H9 (cell line): Measurements from ENCODE around the gene CCDC102B. TPM values are rescaled to one million over a fixed set of nuclear protein-coding genes. Genes with fewer than 3 reads are reported as not detected.

Experiments
- DNase-seq: peaks from one replicate; pipeline ENCODE4 v3.0.0-alpha.2; 2017
- H2AFZ ChIP-seq: one replicate; pipeline ENCODE4 v1.6.1; 2013; ENCODE audit warnings: mild to moderate bottlenecking, low read length, control low read depth, moderate library complexity
- H2AK5ac ChIP-seq: 2 replicates; pipeline ENCODE4 v1.6.1; 2013; ENCODE audit warnings: low read length, control low read depth, mixed read lengths; ENCODE audit not compliant: insufficient read length
- H2BK120ac ChIP-seq: one replicate; pipeline ENCODE4 v1.6.1; 2013; ENCODE audit warnings: low read depth, mild to moderate bottlenecking, low read length, control low read depth, inconsistent platforms; ENCODE audit not compliant: poor library complexity, severe bottlenecking
- H2BK12ac ChIP-seq: 2 replicates; pipeline ENCODE4 v1.6.1; 2013; ENCODE audit warnings: low read length, control low read depth, mixed read lengths, low read depth; ENCODE audit not compliant: insufficient read length
- H2BK15ac ChIP-seq: 2 replicates; pipeline ENCODE4 v1.6.1; 2013; ENCODE audit warnings: low read depth, low read length, control low read depth
- H2BK20ac ChIP-seq: one replicate; pipeline ENCODE4 v1.6.1; 2013; ENCODE audit warnings: low read depth, mild to moderate bottlenecking, low read length, control low read depth, inconsistent platforms; ENCODE audit not compliant: poor library complexity, severe bottlenecking
- H2BK5ac ChIP-seq: 2 replicates; pipeline ENCODE4 v1.6.1; 2013; ENCODE audit warnings: low read length, control low read depth, mixed read lengths; ENCODE audit not compliant: insufficient read length
- H3K14ac ChIP-seq: 2 replicates; pipeline ENCODE4 v1.6.1; 2013; ENCODE audit warnings: low read length, control low read depth; ENCODE audit not compliant: insufficient read depth
- H3K18ac ChIP-seq: 2 replicates; pipeline ENCODE4 v1.6.1; 2013; ENCODE audit warnings: low read depth, mild to moderate bottlenecking, mixed read lengths, low read length, control low read depth; ENCODE audit not compliant: insufficient read length
- H3K23ac ChIP-seq: 2 replicates; pipeline ENCODE4 v1.6.1; 2013; ENCODE audit warnings: low read length, control low read depth, mixed read lengths, low read depth; ENCODE audit not compliant: insufficient read length
- H3K23me2 ChIP-seq: 2 replicates; pipeline ENCODE4 v1.6.1; 2013; ENCODE audit warnings: low read depth, mild to moderate bottlenecking, mixed read lengths, low read length, control low read depth; ENCODE audit not compliant: insufficient read length, poor library complexity, severe bottlenecking
- H3K27ac ChIP-seq: 2 replicates; pipeline ENCODE4 v1.5.1; 2013; ENCODE audit warnings: low read length, control low read depth, mixed read lengths, low read depth; ENCODE audit not compliant: insufficient read length
- H3K27me3 ChIP-seq: 2 replicates; pipeline ENCODE4 v1.6.1; 2013; ENCODE audit warnings: low read length, control low read depth, inconsistent platforms; ENCODE audit not compliant: insufficient read depth
- H3K4ac ChIP-seq: 2 replicates; pipeline ENCODE4 v1.6.1; 2013; ENCODE audit warnings: low read depth, mild to moderate bottlenecking, control low read depth, inconsistent platforms, low read length, moderate library complexity
- H3K4me1 ChIP-seq: 2 replicates; pipeline ENCODE4 v1.6.1; 2013; ENCODE audit warnings: low read length, control low read depth, inconsistent platforms; ENCODE audit not compliant: insufficient read depth
- H3K4me2 ChIP-seq: 2 replicates; pipeline ENCODE4 v1.6.1; 2013; ENCODE audit warnings: low read length, control low read depth, mixed read lengths; ENCODE audit not compliant: insufficient read length, insufficient read depth
- H3K56ac ChIP-seq: 2 replicates; pipeline ENCODE4 v1.6.1; 2013; ENCODE audit warnings: low read depth, mild to moderate bottlenecking, mixed read lengths, low read length, control low read depth; ENCODE audit not compliant: insufficient read length
- H3K79me1 ChIP-seq: 2 replicates; pipeline ENCODE4 v1.6.1; 2013; ENCODE audit warnings: low read depth, mild to moderate bottlenecking, moderate library complexity, low read length, control low read depth, inconsistent platforms; ENCODE audit not compliant: insufficient read depth, poor library complexity, severe bottlenecking
- H3K79me2 ChIP-seq: 2 replicates; pipeline ENCODE4 v1.6.1; 2013; ENCODE audit warnings: low read length, control low read depth, inconsistent platforms; ENCODE audit not compliant: insufficient read depth
- H3K9ac ChIP-seq: 2 replicates; pipeline ENCODE4 v1.6.1; 2013; ENCODE audit warnings: low read length, control low read depth, mixed read lengths; ENCODE audit not compliant: insufficient read length; ENCODE audit errors: extremely low read depth
- H3K9me3 ChIP-seq: one replicate; pipeline ENCODE4 v1.6.1; 2013; ENCODE audit warnings: low read depth, low read length, inconsistent platforms; ENCODE audit not compliant: control insufficient read depth
- H3T11ph ChIP-seq: one replicate; pipeline ENCODE4 v1.6.1; 2013; ENCODE audit warnings: mild to moderate bottlenecking, low read length, control low read depth, inconsistent platforms
- H4K20me1 ChIP-seq: one replicate; pipeline ENCODE4 v1.6.1; 2013; ENCODE audit not compliant: control insufficient read depth, insufficient read length, insufficient read depth
- H4K5ac ChIP-seq: 2 replicates; pipeline ENCODE4 v1.6.1; 2013; ENCODE audit warnings: low read depth, mild to moderate bottlenecking, mixed read lengths, low read length, control low read depth; ENCODE audit not compliant: insufficient read length
- H4K8ac ChIP-seq: replicated peaks from 2 replicates; pipeline ENCODE4 v1.6.1; 2013; ENCODE audit warnings: low read length, control low read depth, mixed read lengths, low read depth; ENCODE audit not compliant: insufficient read length
- H4K91ac ChIP-seq: 2 replicates; pipeline ENCODE4 v1.6.1; 2013; ENCODE audit warnings: low read depth, mild to moderate bottlenecking, moderate library complexity, mixed read lengths, low read length, control low read depth; ENCODE audit not compliant: insufficient read length
- H3K27ac Mint-ChIP-seq, 3 experiments: 2 replicates in 2 of 3; 3 replicates in 1 of 3; pipeline ENCODE4 v1.8.0; 2020 to 2021; ENCODE audit warnings: mixed read lengths in 3 of 3, mild to moderate bottlenecking in 1 of 3, moderate library complexity in 1 of 3
- H3K27me3 Mint-ChIP-seq: 2 replicates; pipeline ENCODE4 v1.8.0; 2021; ENCODE audit warnings: low read depth, mild to moderate bottlenecking, moderate library complexity, mixed read lengths
- H3K36me3 Mint-ChIP-seq, 3 experiments: 2 replicates in 2 of 3; 3 replicates in 1 of 3; pipeline ENCODE4 v1.8.0; 2020 to 2021; ENCODE audit warnings: low read depth in 3 of 3, mixed read lengths in 3 of 3; ENCODE audit not compliant: insufficient read depth in 1 of 3
- H3K4me1 Mint-ChIP-seq, 2 experiments: 2 replicates each; pipeline ENCODE4 v1.8.0; 2020; ENCODE audit warnings: mixed read lengths in 2 of 2
- H3K4me3 Mint-ChIP-seq, 2 experiments: 2 replicates in 1 of 2; 3 replicates in 1 of 2; pipeline ENCODE4 v1.8.0; 2020 to 2021; ENCODE audit warnings: mild to moderate bottlenecking in 2 of 2, mixed read lengths in 2 of 2, moderate library complexity in 1 of 2
- H3K9me3 Mint-ChIP-seq, 2 experiments: 2 replicates in 1 of 2; 3 replicates in 1 of 2; pipeline ENCODE4 v1.8.0; 2020; ENCODE audit warnings: mild to moderate bottlenecking in 2 of 2, mixed read lengths in 2 of 2, moderate library complexity in 1 of 2
- total RNA-seq: library from RNA; stranded (reverse); gene quantifications from 2 replicates; pipeline ENCODE4 v1.2.1, GENCODE V29; 2021
- TF ChIP-seq, protein P1 (sequence below): fragments of 200-600 bp; sonication (generic); conservative IDR thresholded peaks from 3 replicates; pipeline ENCODE4 v1.8.0; 2021; ENCODE audit warnings: antibody characterized with exemption, mild to moderate bottlenecking

CCDC102B gene
- total RNA-seq, 1 experiment from 2014 or later = 1.2 TPM

DNA sequence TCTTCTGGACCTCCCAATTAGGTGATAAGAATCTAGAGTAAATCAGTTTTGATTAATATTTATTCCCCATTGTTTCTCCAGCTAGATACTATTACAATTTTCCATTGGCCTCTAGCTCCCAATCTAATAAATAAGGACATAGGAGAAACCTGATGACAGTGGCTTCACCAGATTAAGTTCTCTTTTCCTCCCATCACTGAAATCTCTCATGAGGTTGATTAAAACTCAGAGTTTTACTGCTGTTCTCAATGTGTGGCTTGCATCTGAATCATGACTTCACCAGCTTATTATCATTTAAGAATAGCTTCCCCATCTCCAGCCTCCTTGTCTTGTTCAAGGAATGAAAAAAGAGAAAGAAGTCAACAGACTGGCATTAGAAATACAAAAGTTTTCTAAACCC is 3.9 kb upstream of the CCDC102B start:
- H3K27me3 ChIP-seq = no peaks in the 10 kb centered on the region
- H2AK5ac ChIP-seq = no peak overlapping the region
- Mint-ChIP-seq H3K9me3 (no peaks in the 10 kb centered on the region), H3K36me3 (0 out of 7 replicates have a peak, but pooled peaks cover 0 to 2% (median 0%) of the 10 kb centered on the region in 3 experiments), H3K27ac (peak overlapping the region in 1 of 3 experiments; percentile 65; a peak in 1 of 7 replicates), H3K27me3 (no peaks in the 10 kb centered on the region), H3K4me1 (peaks cover 9 to 11% of the 10 kb centered on the region in 2 experiments), H3K4me3 (no peak overlapping the region)
- no peak overlapping the region for H3K4ac ChIP-seq
- no peak overlapping the region for H2BK5ac ChIP-seq
- H3K4me1 ChIP-seq = no peaks in the 10 kb centered on the region; the same call in 1 of the 2 replicates
- no peak overlapping the region for H4K91ac ChIP-seq
- H3K27ac ChIP-seq = no peak overlapping the region
- DNase-seq = no peak
- TF ChIP-seq, protein P1, sequence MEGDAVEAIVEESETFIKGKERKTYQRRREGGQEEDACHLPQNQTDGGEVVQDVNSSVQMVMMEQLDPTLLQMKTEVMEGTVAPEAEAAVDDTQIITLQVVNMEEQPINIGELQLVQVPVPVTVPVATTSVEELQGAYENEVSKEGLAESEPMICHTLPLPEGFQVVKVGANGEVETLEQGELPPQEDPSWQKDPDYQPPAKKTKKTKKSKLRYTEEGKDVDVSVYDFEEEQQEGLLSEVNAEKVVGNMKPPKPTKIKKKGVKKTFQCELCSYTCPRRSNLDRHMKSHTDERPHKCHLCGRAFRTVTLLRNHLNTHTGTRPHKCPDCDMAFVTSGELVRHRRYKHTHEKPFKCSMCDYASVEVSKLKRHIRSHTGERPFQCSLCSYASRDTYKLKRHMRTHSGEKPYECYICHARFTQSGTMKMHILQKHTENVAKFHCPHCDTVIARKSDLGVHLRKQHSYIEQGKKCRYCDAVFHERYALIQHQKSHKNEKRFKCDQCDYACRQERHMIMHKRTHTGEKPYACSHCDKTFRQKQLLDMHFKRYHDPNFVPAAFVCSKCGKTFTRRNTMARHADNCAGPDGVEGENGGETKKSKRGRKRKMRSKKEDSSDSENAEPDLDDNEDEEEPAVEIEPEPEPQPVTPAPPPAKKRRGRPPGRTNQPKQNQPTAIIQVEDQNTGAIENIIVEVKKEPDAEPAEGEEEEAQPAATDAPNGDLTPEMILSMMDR = no peak
- H2BK120ac ChIP-seq = no peak overlapping the region
- no peak overlapping the region for H2BK12ac ChIP-seq
- H2AFZ ChIP-seq = peak overlapping the region; percentile 40
- H3T11ph ChIP-seq = no peak overlapping the region
- no peaks in the 10 kb centered on the region for H3K79me1 ChIP-seq
- no peak overlapping the region for H3K56ac ChIP-seq
- no peaks in the 10 kb centered on the region for H3K79me2 ChIP-seq
- H4K20me1 ChIP-seq = no peaks in the 10 kb centered on the region
- H3K9me3 ChIP-seq = no peaks in the 10 kb centered on the region
- H3K14ac ChIP-seq = no peak overlapping the region
- no peak overlapping the region for H3K23ac ChIP-seq
- H3K4me2 ChIP-seq = no peak overlapping the region
- H4K5ac ChIP-seq = no peak overlapping the region
- H3K18ac ChIP-seq = no peak overlapping the region
- H3K9ac ChIP-seq = no peak overlapping the region
- H2BK15ac ChIP-seq = no peak overlapping the region
- H2BK20ac ChIP-seq = no peak overlapping the region
- no peaks in the 10 kb centered on the region for H3K23me2 ChIP-seq
- no peak overlapping the region for H4K8ac ChIP-seq
